HL-60 (cell line): ENCODE results near the gene CCDC82.

Experiments used
- DNase-seq, 2 experiments: peaks; one replicate each; pipeline ENCODE4 v3.0.0-alpha.2; 2010 to 2020; ENCODE audit warnings: low read depth in 1 of 2, low spot score in 1 of 2
- H3K27ac ChIP-seq: fragments of 250-450 bp; sonication (Bioruptor Pico); replicated peaks from 2 replicates; pipeline ENCODE4 v1.5.1; 2020; ENCODE audit warnings: mild to moderate bottlenecking, moderate library complexity
- H3K27me3 ChIP-seq: fragments of 250-450 bp; sonication (Bioruptor Pico); 2 replicates; pipeline ENCODE4 v1.5.1; 2021; ENCODE audit warnings: mild to moderate bottlenecking, moderate library complexity; ENCODE audit not compliant: insufficient read depth, poor library complexity, severe bottlenecking
- H3K4me3 ChIP-seq: replicated peaks from 2 replicates; pipeline ENCODE4 v1.5.1; 2011; ENCODE audit warnings: mild to moderate bottlenecking, control low read depth, low read length; ENCODE audit not compliant: insufficient read depth
- CTCF ChIP-seq: IDR thresholded peaks from one replicate; pipeline ENCODE4 v1.5.1; 2011; ENCODE audit warnings: low read length, control low read depth, inconsistent platforms; ENCODE audit not compliant: insufficient read depth
- GABPA ChIP-seq: IDR thresholded peaks from 2 replicates; pipeline ENCODE4 v1.6.1; 2012; ENCODE audit warnings: low read depth
- POLR2AphosphoS5 ChIP-seq: IDR thresholded peaks from 2 replicates; pipeline ENCODE4 v1.6.1; 2012; ENCODE audit warnings: low read depth
- REST ChIP-seq: IDR thresholded peaks from 2 replicates; pipeline ENCODE4 v1.6.1; 2012; ENCODE audit warnings: low read depth; ENCODE audit not compliant: insufficient replicate concordance
- SPI1 ChIP-seq: IDR thresholded peaks from 2 replicates; pipeline ENCODE4 v1.6.1; 2012; ENCODE audit warnings: low read depth, mild to moderate bottlenecking, borderline replicate concordance

Gene CCDC82

GRCh38 chr11:96333191-96333719, 56.5 kb downstream of the CCDC82 start:
- H3K27me3 ChIP-seq = no peaks in the 10 kb centered on the region
- H3K4me3 ChIP-seq = no peak overlapping the region
- TF ChIP-seq REST (no peak), CTCF (no peak), POLR2AphosphoS5 (no peak), GABPA (no peak), SPI1 (no peak)
- no peak overlapping the region for H3K27ac ChIP-seq
- no peak for DNase-seq

- Histone ChIP-seq H3K27ac (no peak overlapping the region), H3K27me3 (no peaks in the 10 kb centered on the region), H3K4me3 (no peak overlapping the region)
- TF ChIP-seq CTCF (no peak), POLR2AphosphoS5 (no peak), GABPA (no peak), SPI1 (no peak), REST (no peak)
- DNase-seq = no peak
Observed at GRCh38 chr11:96332126-96332771, 57.5 kb downstream of the CCDC82 start.

GRCh38 chr11:96331699-96332116, 58.0 kb downstream of the CCDC82 start:
- no peak for DNase-seq
- H3K27ac ChIP-seq = no peak overlapping the region
- H3K4me3 ChIP-seq = no peak overlapping the region
- TF ChIP-seq CTCF = no peak
- no peak for TF ChIP-seq GABPA
- no peak for TF ChIP-seq POLR2AphosphoS5
- TF ChIP-seq REST = no peak
- no peak for TF ChIP-seq SPI1
- no peaks in the 10 kb centered on the region for H3K27me3 ChIP-seq
